ENCODE data around the gene TTLL1. TPM values are rescaled to one million over a fixed set of nuclear protein-coding genes. Genes with fewer than 3 reads are reported as not detected.
A peak's percentile ranks its signal among the peaks of the same experiment; 100 is the strongest.

Gene TTLL1
- total RNA-seq, 1 experiment from 2014 or later: 5.5 TPM

DNA sequence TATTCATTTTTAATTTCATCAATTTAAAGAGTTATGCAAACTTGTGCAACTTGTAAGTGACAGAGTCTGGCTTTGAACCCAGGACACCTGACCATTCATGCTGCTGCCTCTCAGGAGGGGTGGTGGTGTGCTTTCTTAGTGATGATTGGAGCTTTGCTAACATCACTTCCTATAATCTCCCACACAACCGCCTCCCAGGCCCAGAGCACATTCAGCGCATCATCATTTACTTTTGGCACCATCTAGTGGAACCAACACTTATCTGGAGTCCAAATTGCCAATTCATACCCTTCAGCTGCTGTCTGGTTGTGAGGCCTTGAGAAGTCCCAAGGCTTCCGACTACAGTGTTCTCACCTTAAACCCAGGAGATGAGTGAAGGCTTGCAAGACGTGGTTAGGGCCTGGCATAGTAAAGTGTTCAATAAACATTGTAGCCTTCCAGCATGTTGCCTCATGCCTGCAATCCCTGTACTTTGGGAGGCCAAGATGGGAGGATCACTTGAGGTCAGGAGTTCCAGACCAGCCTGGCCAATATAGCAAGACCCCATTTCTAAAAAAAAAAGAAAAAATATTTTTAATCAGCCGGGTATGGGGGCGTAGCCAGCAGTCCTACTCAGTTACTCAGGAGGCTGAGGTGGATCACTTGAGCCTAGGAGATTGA is 1.1 kb upstream of the TTLL1 start:
- H3K4me1 Mint-ChIP-seq: 0 out of 2 replicates have a peak, but pooled peaks cover 2% of the 10 kb centered on the region
- CTCF ChIA-PET: interaction anchor here (0.6 to 1.1 kb wide), 2 partner anchors 30 to 813 kb away, joined by 3 to 5 read pairs; no protein-coding TSS in a partner anchor
- POLR2A ChIA-PET: interaction anchor here (0.7 kb wide), 1 partner anchor 188 kb away, joined by 6 read pairs; no protein-coding TSS in a partner anchor
- H3K4me3 Mint-ChIP-seq: peak overlapping the region; percentile 45
- no peaks in the 10 kb centered on the region for H3K27me3 Mint-ChIP-seq (ENCODE audit: low read depth)
- no peak overlapping the region for H3K27ac Mint-ChIP-seq
- DNase-seq (ENCODE audit: low spot score) (no peak), ATAC-seq (no peak)
- no peaks in the 10 kb centered on the region; the same call in 1 of the 2 replicates for H3K36me3 Mint-ChIP-seq
- peaks cover under 1% of the 10 kb centered on the region; the same call in 1 of the 2 replicates for H3K9me3 Mint-ChIP-seq
- TF ChIP-seq, protein P1, sequence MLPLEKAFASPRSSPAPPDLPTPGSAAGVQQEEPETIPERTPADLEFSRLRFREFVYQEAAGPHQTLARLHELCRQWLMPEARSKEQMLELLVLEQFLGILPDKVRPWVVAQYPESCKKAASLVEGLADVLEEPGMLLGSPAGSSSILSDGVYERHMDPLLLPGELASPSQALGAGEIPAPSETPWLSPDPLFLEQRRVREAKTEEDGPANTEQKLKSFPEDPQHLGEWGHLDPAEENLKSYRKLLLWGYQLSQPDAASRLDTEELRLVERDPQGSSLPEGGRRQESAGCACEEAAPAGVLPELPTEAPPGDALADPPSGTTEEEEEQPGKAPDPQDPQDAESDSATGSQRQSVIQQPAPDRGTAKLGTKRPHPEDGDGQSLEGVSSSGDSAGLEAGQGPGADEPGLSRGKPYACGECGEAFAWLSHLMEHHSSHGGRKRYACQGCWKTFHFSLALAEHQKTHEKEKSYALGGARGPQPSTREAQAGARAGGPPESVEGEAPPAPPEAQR (CRISPR knock-in tag; IDR thresholded peaks at IDR 0.05): no peak
- no peak for TF ChIP-seq TEAD4 (CRISPR knock-in tag; IDR thresholded peaks at IDR 0.05)
- no peak for TF ChIP-seq KAT7 (CRISPR knock-in tag; IDR thresholded peaks at IDR 0.05; ENCODE audit: borderline replicate concordance)
- TF ChIP-seq TEAD1 (CRISPR knock-in tag; IDR thresholded peaks at IDR 0.05): no peak
- no peak for TF ChIP-seq ZBTB21 (CRISPR knock-in tag; IDR thresholded peaks at IDR 0.05; ENCODE audit: borderline replicate concordance)
- TF ChIP-seq, protein P2, sequence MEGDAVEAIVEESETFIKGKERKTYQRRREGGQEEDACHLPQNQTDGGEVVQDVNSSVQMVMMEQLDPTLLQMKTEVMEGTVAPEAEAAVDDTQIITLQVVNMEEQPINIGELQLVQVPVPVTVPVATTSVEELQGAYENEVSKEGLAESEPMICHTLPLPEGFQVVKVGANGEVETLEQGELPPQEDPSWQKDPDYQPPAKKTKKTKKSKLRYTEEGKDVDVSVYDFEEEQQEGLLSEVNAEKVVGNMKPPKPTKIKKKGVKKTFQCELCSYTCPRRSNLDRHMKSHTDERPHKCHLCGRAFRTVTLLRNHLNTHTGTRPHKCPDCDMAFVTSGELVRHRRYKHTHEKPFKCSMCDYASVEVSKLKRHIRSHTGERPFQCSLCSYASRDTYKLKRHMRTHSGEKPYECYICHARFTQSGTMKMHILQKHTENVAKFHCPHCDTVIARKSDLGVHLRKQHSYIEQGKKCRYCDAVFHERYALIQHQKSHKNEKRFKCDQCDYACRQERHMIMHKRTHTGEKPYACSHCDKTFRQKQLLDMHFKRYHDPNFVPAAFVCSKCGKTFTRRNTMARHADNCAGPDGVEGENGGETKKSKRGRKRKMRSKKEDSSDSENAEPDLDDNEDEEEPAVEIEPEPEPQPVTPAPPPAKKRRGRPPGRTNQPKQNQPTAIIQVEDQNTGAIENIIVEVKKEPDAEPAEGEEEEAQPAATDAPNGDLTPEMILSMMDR (IDR thresholded peaks at IDR 0.05): no peak
- no peak for TF ChIP-seq MAX (CRISPR knock-in tag; IDR thresholded peaks at IDR 0.05)
- TF ChIP-seq GTF2I (CRISPR knock-in tag; conservative IDR thresholded peaks at IDR 0.05): no peak
- TF ChIP-seq ZNF121 (CRISPR knock-in tag; IDR thresholded peaks at IDR 0.05): peak; percentile 81; the same call in 1 of the 2 replicates

DNA sequence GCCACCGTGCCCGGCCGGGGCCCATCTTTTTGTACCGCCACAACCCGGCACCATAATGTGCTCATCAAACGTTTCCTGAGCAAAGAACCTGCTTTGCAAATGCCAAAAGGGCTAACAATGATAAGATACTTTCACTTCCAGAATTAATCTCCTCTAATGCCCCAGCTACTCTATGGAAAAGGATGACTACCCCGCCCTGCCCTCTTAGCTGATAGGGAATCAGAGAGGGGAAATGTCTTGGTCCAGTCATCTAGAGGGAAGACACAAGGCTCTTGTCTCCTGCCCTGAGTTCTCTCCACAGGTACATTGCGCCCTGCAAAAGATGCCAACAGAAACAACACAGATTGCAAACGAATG is 586 bp downstream of the TTLL1 start:
- DNase-seq (ENCODE audit: low spot score) (no peak), ATAC-seq (peak; percentile 5)
- 0 out of 2 replicates have a peak, but pooled peaks cover 2% of the 10 kb centered on the region for H3K4me1 Mint-ChIP-seq
- ChIA-PET CTCF (no interaction called here), POLR2A (no interaction called here)
- H3K27me3 Mint-ChIP-seq (ENCODE audit: low read depth): no peaks in the 10 kb centered on the region
- TF ChIP-seq, protein P3, sequence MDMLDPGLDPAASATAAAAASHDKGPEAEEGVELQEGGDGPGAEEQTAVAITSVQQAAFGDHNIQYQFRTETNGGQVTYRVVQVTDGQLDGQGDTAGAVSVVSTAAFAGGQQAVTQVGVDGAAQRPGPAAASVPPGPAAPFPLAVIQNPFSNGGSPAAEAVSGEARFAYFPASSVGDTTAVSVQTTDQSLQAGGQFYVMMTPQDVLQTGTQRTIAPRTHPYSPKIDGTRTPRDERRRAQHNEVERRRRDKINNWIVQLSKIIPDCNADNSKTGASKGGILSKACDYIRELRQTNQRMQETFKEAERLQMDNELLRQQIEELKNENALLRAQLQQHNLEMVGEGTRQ (CRISPR knock-in tag; IDR thresholded peaks at IDR 0.05): 0 out of 2 replicates have a peak, but pooled peaks have one; percentile 3
- no peak for TF ChIP-seq GABPB1 (CRISPR knock-in tag; IDR thresholded peaks at IDR 0.05)
- H3K36me3 Mint-ChIP-seq: no peaks in the 10 kb centered on the region; the same call in 1 of the 2 replicates
- peak overlapping the region; percentile 92 for H3K4me3 Mint-ChIP-seq
- H3K9me3 Mint-ChIP-seq: no peaks in the 10 kb centered on the region
- peak overlapping the region; percentile 96; the same call in 1 of the 2 replicates for H3K27ac Mint-ChIP-seq

GRCh38 chr22:43085658-43086606 is 3.3 kb downstream of the TTLL1 start:
- ATAC-seq: no peak
- DNase-seq (ENCODE audit: low spot score): no peak
- H3K9me3 Mint-ChIP-seq: no peaks in the 10 kb centered on the region
- H3K27ac Mint-ChIP-seq: no peak overlapping the region
- no peak overlapping the region for H3K4me3 Mint-ChIP-seq
- no peaks in the 10 kb centered on the region; the same call in 1 of the 2 replicates for H3K36me3 Mint-ChIP-seq
- H3K4me1 Mint-ChIP-seq: no peaks in the 10 kb centered on the region
- ChIA-PET CTCF (interaction anchor here (0.6 to 2.0 kb wide), 3 partner anchors 26 to 395 kb away, joined by 3 to 5 read pairs (median 3); no protein-coding TSS in a partner anchor), POLR2A (no interaction called here)
- no peaks in the 10 kb centered on the region for H3K27me3 Mint-ChIP-seq (ENCODE audit: low read depth)
- TF ChIP-seq, protein P4, sequence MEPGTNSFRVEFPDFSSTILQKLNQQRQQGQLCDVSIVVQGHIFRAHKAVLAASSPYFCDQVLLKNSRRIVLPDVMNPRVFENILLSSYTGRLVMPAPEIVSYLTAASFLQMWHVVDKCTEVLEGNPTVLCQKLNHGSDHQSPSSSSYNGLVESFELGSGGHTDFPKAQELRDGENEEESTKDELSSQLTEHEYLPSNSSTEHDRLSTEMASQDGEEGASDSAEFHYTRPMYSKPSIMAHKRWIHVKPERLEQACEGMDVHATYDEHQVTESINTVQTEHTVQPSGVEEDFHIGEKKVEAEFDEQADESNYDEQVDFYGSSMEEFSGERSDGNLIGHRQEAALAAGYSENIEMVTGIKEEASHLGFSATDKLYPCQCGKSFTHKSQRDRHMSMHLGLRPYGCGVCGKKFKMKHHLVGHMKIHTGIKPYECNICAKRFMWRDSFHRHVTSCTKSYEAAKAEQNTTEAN (CRISPR knock-in tag; IDR thresholded peaks at IDR 0.05): no peak
- TF ChIP-seq ATF2 (CRISPR knock-in tag; IDR thresholded peaks at IDR 0.05; ENCODE audit: borderline replicate concordance, low read depth): no peak
- no peak for TF ChIP-seq MYBL2 (CRISPR knock-in tag; IDR thresholded peaks at IDR 0.05)
- TF ChIP-seq, protein P5, sequence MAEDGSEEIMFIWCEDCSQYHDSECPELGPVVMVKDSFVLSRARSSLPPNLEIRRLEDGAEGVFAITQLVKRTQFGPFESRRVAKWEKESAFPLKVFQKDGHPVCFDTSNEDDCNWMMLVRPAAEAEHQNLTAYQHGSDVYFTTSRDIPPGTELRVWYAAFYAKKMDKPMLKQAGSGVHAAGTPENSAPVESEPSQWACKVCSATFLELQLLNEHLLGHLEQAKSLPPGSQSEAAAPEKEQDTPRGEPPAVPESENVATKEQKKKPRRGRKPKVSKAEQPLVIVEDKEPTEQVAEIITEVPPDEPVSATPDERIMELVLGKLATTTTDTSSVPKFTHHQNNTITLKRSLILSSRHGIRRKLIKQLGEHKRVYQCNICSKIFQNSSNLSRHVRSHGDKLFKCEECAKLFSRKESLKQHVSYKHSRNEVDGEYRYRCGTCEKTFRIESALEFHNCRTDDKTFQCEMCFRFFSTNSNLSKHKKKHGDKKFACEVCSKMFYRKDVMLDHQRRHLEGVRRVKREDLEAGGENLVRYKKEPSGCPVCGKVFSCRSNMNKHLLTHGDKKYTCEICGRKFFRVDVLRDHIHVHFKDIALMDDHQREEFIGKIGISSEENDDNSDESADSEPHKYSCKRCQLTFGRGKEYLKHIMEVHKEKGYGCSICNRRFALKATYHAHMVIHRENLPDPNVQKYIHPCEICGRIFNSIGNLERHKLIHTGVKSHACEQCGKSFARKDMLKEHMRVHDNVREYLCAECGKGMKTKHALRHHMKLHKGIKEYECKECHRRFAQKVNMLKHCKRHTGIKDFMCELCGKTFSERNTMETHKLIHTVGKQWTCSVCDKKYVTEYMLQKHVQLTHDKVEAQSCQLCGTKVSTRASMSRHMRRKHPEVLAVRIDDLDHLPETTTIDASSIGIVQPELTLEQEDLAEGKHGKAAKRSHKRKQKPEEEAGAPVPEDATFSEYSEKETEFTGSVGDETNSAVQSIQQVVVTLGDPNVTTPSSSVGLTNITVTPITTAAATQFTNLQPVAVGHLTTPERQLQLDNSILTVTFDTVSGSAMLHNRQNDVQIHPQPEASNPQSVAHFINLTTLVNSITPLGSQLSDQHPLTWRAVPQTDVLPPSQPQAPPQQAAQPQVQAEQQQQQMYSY (CRISPR knock-in tag; IDR thresholded peaks at IDR 0.05): no peak
- TF ChIP-seq ZNF317 (CRISPR knock-in tag; IDR thresholded peaks at IDR 0.05; ENCODE audit: borderline replicate concordance, low read depth): no peak
- no peak for TF ChIP-seq ZMAT4 (CRISPR knock-in tag; IDR thresholded peaks at IDR 0.05)
